Choroid plexus epithelial cell (primary cell): ENCODE data around the gene MPP7.

Source experiments
- DNase-seq: peaks from one replicate; pipeline ENCODE4 v3.0.0-alpha.2; 2010; ENCODE audit warnings: low read depth
- H3K4me3 ChIP-seq: 2 replicates; pipeline ENCODE4 v1.5.1; 2011; ENCODE audit warnings: low read depth, mild to moderate bottlenecking, control low read depth, low read length, moderate library complexity
- TF ChIP-seq, protein P1 (sequence below): conservative IDR thresholded peaks from 2 replicates; pipeline ENCODE4 v1.5.1; 2011; ENCODE audit warnings: low read depth, mild to moderate bottlenecking, control low read depth, inconsistent platforms, low read length, moderate library complexity

Gene MPP7

DNA sequence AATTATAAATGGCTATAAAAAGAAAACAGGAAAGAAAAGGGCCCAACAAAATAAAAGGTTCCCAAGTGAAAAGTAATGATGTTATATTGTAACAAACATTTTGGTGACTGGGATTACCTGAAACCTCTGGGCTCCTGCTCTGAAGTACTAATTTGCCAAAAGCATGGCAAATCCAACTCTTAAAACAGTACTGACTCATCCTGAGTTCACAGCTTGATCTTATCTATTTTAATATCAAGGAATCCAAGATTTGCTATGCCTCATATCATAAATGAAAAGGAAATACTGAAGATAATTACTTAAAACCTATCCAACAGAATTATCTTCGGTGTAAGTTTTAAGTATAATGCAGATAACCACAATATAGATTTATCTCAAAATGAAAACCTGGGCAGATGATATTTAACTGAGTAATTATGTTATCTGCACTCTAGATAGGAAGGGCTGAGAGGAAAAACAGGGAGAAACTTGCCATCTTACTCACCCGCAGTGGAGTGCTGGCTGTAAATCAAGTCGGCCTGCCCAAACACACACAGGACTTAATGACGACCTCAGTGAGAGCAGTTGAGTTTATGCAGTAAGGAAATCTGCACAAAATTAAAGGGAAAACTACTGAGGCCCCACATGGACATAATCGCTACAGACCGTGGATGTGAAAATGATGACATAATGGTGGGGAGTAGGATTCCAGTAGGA, 48.4 kb downstream of the MPP7 start:
- peak; percentile 23 for DNase-seq
- TF ChIP-seq, protein P1, sequence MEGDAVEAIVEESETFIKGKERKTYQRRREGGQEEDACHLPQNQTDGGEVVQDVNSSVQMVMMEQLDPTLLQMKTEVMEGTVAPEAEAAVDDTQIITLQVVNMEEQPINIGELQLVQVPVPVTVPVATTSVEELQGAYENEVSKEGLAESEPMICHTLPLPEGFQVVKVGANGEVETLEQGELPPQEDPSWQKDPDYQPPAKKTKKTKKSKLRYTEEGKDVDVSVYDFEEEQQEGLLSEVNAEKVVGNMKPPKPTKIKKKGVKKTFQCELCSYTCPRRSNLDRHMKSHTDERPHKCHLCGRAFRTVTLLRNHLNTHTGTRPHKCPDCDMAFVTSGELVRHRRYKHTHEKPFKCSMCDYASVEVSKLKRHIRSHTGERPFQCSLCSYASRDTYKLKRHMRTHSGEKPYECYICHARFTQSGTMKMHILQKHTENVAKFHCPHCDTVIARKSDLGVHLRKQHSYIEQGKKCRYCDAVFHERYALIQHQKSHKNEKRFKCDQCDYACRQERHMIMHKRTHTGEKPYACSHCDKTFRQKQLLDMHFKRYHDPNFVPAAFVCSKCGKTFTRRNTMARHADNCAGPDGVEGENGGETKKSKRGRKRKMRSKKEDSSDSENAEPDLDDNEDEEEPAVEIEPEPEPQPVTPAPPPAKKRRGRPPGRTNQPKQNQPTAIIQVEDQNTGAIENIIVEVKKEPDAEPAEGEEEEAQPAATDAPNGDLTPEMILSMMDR = no peak
- no peak overlapping the region for H3K4me3 ChIP-seq

DNA sequence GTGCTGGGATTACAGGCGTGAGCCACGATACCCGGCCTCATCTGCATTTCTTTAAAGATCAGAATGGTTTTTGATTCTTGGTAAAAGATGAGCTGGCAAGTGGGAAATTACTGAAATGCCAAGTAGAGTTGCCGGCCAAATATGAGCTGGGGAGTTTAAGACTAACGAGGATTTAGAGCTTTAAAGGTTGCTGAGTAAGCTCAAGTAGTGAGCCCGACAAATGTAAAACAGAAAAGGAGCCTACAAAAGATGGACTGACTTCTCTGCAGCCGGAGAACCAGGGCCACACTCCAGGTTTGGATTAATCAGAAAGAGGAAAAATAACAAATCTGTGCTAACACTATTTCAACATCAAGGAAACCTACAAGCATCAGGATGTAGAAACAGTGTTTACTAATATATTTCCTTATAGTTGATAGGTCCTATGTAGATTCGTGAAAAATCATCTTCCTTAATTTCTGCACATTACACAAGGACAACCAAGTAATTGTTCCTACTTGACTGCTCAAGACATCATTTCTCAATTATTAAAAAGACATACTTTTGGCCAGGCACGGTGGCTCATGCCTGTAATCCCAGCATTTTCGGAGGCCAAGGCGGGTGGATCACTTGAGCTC, 49.6 kb downstream of the MPP7 start:
- H3K4me3 ChIP-seq = no peak overlapping the region
- no peak for DNase-seq
- TF ChIP-seq, protein P1 = no peak
